Erythroblast (primary cell): Measurements from ENCODE around the gene SHOC2.

Experiments used
- GATA1 ChIP-seq: IDR thresholded peaks from 2 replicates; pipeline ENCODE4 v1.6.1; 2011; ENCODE audit warnings: low read depth, mild to moderate bottlenecking, control low read depth, low read length, moderate library complexity
- POLR2A ChIP-seq: IDR thresholded peaks from 2 replicates; pipeline ENCODE4 v1.6.1; 2011; ENCODE audit warnings: mild to moderate bottlenecking, low read length

DNA sequence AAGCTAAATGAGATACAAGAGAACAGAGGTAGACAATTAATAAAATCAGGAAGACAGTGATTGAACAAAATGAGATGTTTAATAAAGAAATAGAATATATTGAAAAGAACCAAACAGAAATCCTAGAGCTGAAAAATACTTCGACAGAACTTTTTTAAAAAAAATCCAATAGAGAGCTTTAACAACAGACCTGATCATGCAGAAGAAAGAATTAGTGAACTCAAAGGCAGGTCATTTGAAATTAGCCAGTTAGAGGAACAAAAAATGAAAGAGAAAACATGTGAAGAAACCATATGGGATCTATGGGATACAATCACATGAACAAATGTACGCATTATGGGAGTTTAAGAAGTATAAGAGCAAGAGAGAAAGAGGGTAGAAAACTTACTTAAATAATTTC lies 120.1 kb downstream of the SHOC2 start:
- no peak for TF ChIP-seq POLR2A
- no peak for TF ChIP-seq GATA1
